ENCODE data around the gene ICAM4. TPM values are rescaled to one million over a fixed set of nuclear protein-coding genes. Genes with fewer than 3 reads are reported as not detected.
"Not testable (repeated sequence)": the region's sequence is repeated elsewhere in the genome, so short reads cannot be mapped to it uniquely, and the experiment has no call there.

Gene ICAM4
- total RNA-seq: 2.5 and 4.0 TPM in 2 replicates

- intact Hi-C loops (cut with micrococcal nuclease): loop anchor here (1.0 kb wide), 1 partner anchor 16 kb away; the partner anchor contains the start of gene ICAM1
These were observed at the start of gene ICAM4 for GRCh38 chr19:10286803-10287737. Gene ICAM4, plus strand, starts transcription at chr19:10286955. Its CDS starts 58 bp downstream, at chr19:10287013.

- intact Hi-C loops (cut with micrococcal nuclease): loop anchor here (2.0 kb wide), 1 partner anchor 13 kb away; no protein-coding TSS in a partner anchor
These were observed 49.1 kb upstream of the ICAM4 start for GRCh38 chr19:10237702-10238101.

GRCh38 chr19:10238172-10238783 is 48.5 kb upstream of the ICAM4 start:
- intact Hi-C loops (cut with micrococcal nuclease): no loop called here

- intact Hi-C loops (cut with micrococcal nuclease): not testable (repeated sequence)
These were observed 44.8 kb upstream of the ICAM4 start for GRCh38 chr19:10241826-10242449.

GRCh38 chr19:10243606-10244005 is 43.1 kb upstream of the ICAM4 start:
- intact Hi-C loops (cut with micrococcal nuclease): no loop called here

GRCh38 chr19:10245189-10245939 is 41.4 kb upstream of the ICAM4 start:
- intact Hi-C loops (cut with micrococcal nuclease): no loop called here

- intact Hi-C loops (cut with micrococcal nuclease): no loop called here
These were observed 40.2 kb upstream of the ICAM4 start for GRCh38 chr19:10246511-10246910.

GRCh38 chr19:10251792-10252694 is 34.7 kb upstream of the ICAM4 start, which contains the start of gene MRPL4:
Gene MRPL4, plus strand, starts transcription at chr19:10252214. Its CDS starts 40 bp downstream, at chr19:10252254.
- intact Hi-C loops (cut with micrococcal nuclease): loop anchor here (2.0 to 5.0 kb wide), 3 partner anchors 15 to 145 kb away; partner anchors contain the start of genes DNMT1 and PPAN

GRCh38 chr19:10252707-10253106 is 34.0 kb upstream of the ICAM4 start:
- intact Hi-C loops (cut with micrococcal nuclease): loop anchor here (5.0 kb wide), 1 partner anchor 145 kb away; the partner anchor contains the start of gene PPAN

GRCh38 chr19:10254244-10254643 is 32.5 kb upstream of the ICAM4 start:
- intact Hi-C loops (cut with micrococcal nuclease): loop anchor here (5.0 kb wide), 1 partner anchor 147 kb away; the partner anchor contains the start of gene PPAN

GRCh38 chr19:10255358-10255757 is 31.4 kb upstream of the ICAM4 start:
- intact Hi-C loops (cut with micrococcal nuclease): no loop called here

GRCh38 chr19:10256551-10256950 is 30.2 kb upstream of the ICAM4 start:
- intact Hi-C loops (cut with micrococcal nuclease): no loop called here

- intact Hi-C loops (cut with micrococcal nuclease): no loop called here
These were observed 29.7 kb upstream of the ICAM4 start for GRCh38 chr19:10256970-10257615.

- intact Hi-C loops (cut with micrococcal nuclease): no loop called here
These were observed 28.6 kb upstream of the ICAM4 start for GRCh38 chr19:10258080-10258710.

GRCh38 chr19:10259162-10259905 is 27.4 kb upstream of the ICAM4 start:
- intact Hi-C loops (cut with micrococcal nuclease): no loop called here

GRCh38 chr19:10260141-10260584 is 26.6 kb upstream of the ICAM4 start:
- intact Hi-C loops (cut with micrococcal nuclease): no loop called here

- intact Hi-C loops (cut with micrococcal nuclease): no loop called here
These were observed 24.0 kb upstream of the ICAM4 start for GRCh38 chr19:10262771-10263170.

GRCh38 chr19:10266706-10267105 is 20.0 kb upstream of the ICAM4 start:
- intact Hi-C loops (cut with micrococcal nuclease): loop anchor here (5.0 kb wide), 1 partner anchor 71 kb away; the partner anchor contains the start of gene ICAM3

Data from T-helper 2 cell treated with Interferon-gamma antibody and Interleukin-4, amounts not matched to agents 100 ng/mL and 5 ng/mL, for 36 hours (primary cell).